Stimulated activated naive CD8-positive, alpha-beta T cell treated with anti-CD3 and anti-CD28 coated beads, Interleukin-15, amount 100 ng/mL, for 72 hours (primary cell): Measurements from ENCODE around the gene IGLL1.
A peak's percentile ranks its signal among the peaks of the same experiment; 100 is the strongest.
"Not testable (repeated sequence)": the region's sequence is repeated elsewhere in the genome, so short reads cannot be mapped to it uniquely, and the experiment has no call there.

Experiments used
- ATAC-seq: fragments of 150-1000 bp; cut with Tn5 transposase; 2 replicates; pipeline ENCODE4 v1.10.0; 2021; ENCODE audit warnings: mild to moderate bottlenecking, moderate library complexity
- DNase-seq, 2 donors: peaks; one replicate each; pipeline ENCODE4 v3.0.0; 2021 to 2022
- H3K27ac Mint-ChIP-seq, 2 donors: one replicate each; pipeline ENCODE4 v1.8.0; 2022; ENCODE audit warnings: mild to moderate bottlenecking in 2 of 2, mixed read lengths in 2 of 2, moderate library complexity in 2 of 2
- H3K27me3 Mint-ChIP-seq: one replicate; pipeline ENCODE4 v1.8.0; 2022; ENCODE audit warnings: mixed read lengths
- H3K4me1 Mint-ChIP-seq: one replicate; pipeline ENCODE4 v1.8.0; 2022; ENCODE audit warnings: mild to moderate bottlenecking, mixed read lengths
- H3K4me3 Mint-ChIP-seq, 2 donors: one replicate each; pipeline ENCODE4 v1.8.0; 2022; ENCODE audit warnings: mild to moderate bottlenecking in 2 of 2, mixed read lengths in 2 of 2, moderate library complexity in 1 of 2
- H3K9me3 Mint-ChIP-seq, 2 donors: one replicate each; pipeline ENCODE4 v1.8.0; 2022; ENCODE audit warnings: mixed read lengths in 2 of 2

Gene IGLL1

GRCh38 chr22:23573701-23574235 lies 6.3 kb downstream of the IGLL1 start:
- not testable (repeated sequence) for H3K4me1 Mint-ChIP-seq, H3K4me3 Mint-ChIP-seq, H3K27ac Mint-ChIP-seq, ATAC-seq, H3K9me3 Mint-ChIP-seq, DNase-seq
- H3K27me3 Mint-ChIP-seq: peaks cover 34% of the 10 kb centered on the region

GRCh38 chr22:23573106-23573505 lies 7.0 kb downstream of the IGLL1 start:
- not testable (repeated sequence) for H3K4me3 Mint-ChIP-seq, ATAC-seq, H3K9me3 Mint-ChIP-seq, DNase-seq, H3K4me1 Mint-ChIP-seq, H3K27ac Mint-ChIP-seq
- H3K27me3 Mint-ChIP-seq: peaks cover 28% of the 10 kb centered on the region

- Mint-ChIP-seq H3K27me3 (peaks cover 30% of the 10 kb centered on the region), H3K9me3 (no peaks in the 10 kb centered on the region), H3K4me1 (peaks cover 2% of the 10 kb centered on the region), H3K27ac (no peak overlapping the region), H3K4me3 (no peak overlapping the region)
- ATAC-seq (no peak), DNase-seq (no peak)
These were observed 8.6 kb downstream of the IGLL1 start for GRCh38 chr22:23571486-23571885.

GRCh38 chr22:23570681-23571080 lies 9.4 kb downstream of the IGLL1 start:
- Mint-ChIP-seq H3K27ac (peak overlapping the region; percentile 9 to 27), H3K9me3 (no peaks in the 10 kb centered on the region), H3K4me1 (peaks cover 5% of the 10 kb centered on the region), H3K4me3 (no peak overlapping the region), H3K27me3 (peaks cover 30% of the 10 kb centered on the region)
- ATAC-seq (no peak), DNase-seq (no peak)

- no peak for ATAC-seq
- Mint-ChIP-seq H3K27me3 (peaks cover 33% of the 10 kb centered on the region), H3K9me3 (no peaks in the 10 kb centered on the region), H3K27ac (peak overlapping the region in 1 of 2 donors; percentile 81), H3K4me3 (no peak overlapping the region), H3K4me1 (peaks cover 10% of the 10 kb centered on the region)
- DNase-seq: no peak
These were observed 10.4 kb downstream of the IGLL1 start for GRCh38 chr22:23569716-23570115.

DNA sequence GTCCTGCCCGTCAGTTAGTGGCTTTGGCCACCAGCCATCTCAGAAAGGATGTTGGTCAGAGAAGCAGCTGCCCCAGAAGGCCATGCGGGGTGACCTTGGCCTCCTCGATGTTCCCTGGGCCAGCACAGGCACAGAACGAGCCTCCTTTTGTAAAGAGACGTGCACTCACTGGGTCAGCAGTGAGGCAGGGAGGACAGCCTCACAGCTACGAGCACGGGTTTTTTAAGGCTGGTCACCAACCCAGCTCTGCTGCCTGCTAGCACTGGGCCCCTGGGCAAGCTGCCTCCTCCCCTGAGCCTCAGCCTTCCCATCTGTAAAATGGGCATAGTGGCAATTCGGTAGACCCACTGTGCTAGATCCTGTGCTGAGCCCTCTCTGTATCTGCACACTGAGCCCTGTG lies 10.8 kb downstream of the IGLL1 start:
- peaks cover 10% of the 10 kb centered on the region for H3K4me1 Mint-ChIP-seq
- H3K4me3 Mint-ChIP-seq: no peak overlapping the region
- DNase-seq (no peak), ATAC-seq (no peak)
- peaks cover 37% of the 10 kb centered on the region for H3K27me3 Mint-ChIP-seq
- H3K9me3 Mint-ChIP-seq: no peaks in the 10 kb centered on the region
- no peak overlapping the region for H3K27ac Mint-ChIP-seq

- Mint-ChIP-seq H3K27me3 (peaks cover 52% of the 10 kb centered on the region), H3K4me3 (peak overlapping the region; percentile 66 to 73), H3K9me3 (no peaks in the 10 kb centered on the region), H3K27ac (no peak overlapping the region), H3K4me1 (peaks cover 10% of the 10 kb centered on the region)
- ATAC-seq: no peak
- DNase-seq: no peak
These were observed 13.2 kb downstream of the IGLL1 start for GRCh38 chr22:23566705-23567475.

DNA sequence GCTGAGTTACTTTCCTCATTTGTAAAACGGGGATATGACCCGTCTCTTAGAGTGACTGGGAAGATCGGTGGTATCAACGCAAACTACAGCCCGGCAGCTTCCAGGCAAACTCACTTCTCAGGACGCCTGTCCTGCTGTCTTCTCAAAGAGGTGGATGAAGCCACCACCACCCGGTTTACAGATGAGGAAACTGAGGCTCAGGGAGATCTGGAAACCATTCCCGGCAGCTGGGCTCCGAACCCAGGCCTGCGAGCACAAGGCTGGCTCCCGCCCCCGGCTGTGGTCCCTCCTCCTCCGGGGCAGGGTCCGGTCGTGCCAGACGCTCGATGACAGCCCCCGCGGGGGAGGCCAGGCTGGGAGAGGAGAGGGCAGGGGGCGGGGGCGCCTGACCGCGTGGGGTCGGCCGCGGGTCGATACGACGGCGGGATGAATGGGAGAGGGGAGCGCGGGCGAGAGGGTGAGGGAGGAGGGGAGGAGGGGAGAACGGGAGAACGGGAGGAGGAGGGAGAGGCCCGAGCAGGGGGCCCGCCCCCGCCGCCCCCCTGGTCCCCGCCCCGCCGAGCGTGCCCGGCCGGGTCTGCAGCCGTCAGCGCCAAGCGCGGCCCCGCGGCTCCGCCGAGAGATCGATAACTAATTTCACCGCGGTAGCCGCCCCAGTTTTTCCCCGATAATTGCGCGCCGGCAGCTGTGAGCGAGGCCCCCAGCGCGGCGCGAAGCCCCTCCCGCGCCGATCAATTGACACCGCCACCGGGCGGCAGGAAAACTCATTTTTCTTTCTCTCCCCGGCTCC lies 14.0 kb downstream of the IGLL1 start:
- Mint-ChIP-seq H3K9me3 (no peaks in the 10 kb centered on the region), H3K4me1 (peaks cover 10% of the 10 kb centered on the region), H3K27ac (peak overlapping the region in 1 of 2 donors; percentile 77), H3K4me3 (peak overlapping the region; percentile 76 to 81), H3K27me3 (peaks cover 52% of the 10 kb centered on the region)
- ATAC-seq (peak; percentile 38), DNase-seq (no peak)

GRCh38 chr22:23565305-23565914 lies 14.7 kb downstream of the IGLL1 start:
- Mint-ChIP-seq H3K27ac (no peak overlapping the region), H3K4me1 (peaks cover 10% of the 10 kb centered on the region), H3K4me3 (peak overlapping the region; percentile 76 to 81), H3K27me3 (peaks cover 52% of the 10 kb centered on the region), H3K9me3 (no peaks in the 10 kb centered on the region)
- peak; percentile 63 for ATAC-seq
- DNase-seq: no peak

DNA sequence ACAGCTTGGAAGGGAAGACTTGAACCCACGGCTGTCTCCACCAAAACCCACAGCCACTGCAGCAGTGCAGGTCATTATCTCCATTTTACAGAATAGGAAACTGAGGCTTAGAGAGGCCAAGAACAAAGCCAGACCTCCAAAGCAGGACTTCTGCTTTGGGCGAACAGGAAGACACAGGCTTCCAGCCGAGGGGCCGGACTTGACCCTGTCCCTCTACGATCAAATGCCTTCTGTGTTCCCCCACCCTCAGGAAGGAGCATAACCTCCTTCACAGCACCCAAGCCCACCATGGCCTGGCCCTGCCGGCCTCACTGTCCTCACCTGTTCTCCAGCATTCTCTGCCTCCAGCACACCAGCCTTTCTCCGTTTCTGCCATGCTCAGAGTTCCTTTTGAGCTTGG lies 15.8 kb downstream of the IGLL1 start:
- peaks cover 52% of the 10 kb centered on the region for H3K27me3 Mint-ChIP-seq
- ATAC-seq (no peak), DNase-seq (no peak)
- no peaks in the 10 kb centered on the region for H3K9me3 Mint-ChIP-seq
- no peak overlapping the region for H3K27ac Mint-ChIP-seq
- no peak overlapping the region for H3K4me3 Mint-ChIP-seq
- H3K4me1 Mint-ChIP-seq: peaks cover 10% of the 10 kb centered on the region

DNA sequence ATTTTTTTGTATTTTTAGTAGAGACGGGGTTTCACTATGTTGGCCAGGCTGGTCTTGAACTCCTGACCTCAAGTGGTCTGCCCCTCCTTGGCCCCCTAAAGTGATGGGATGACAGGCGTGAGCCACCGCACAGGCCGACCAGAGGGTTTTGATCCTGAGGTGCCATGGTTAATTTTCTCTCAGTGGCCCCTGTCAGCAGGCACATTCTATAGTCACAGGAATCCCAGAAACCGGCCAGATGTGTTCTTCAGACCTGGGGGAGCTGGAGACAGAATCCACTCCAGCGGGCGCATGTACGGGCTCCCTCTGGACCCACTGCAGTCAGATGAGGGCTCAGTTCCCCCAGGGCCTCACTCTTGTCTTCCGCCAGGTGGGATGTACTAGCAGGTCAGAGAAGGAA lies 17.0 kb downstream of the IGLL1 start:
- H3K4me3 Mint-ChIP-seq: no peak overlapping the region
- no peaks in the 10 kb centered on the region for H3K9me3 Mint-ChIP-seq
- no peak overlapping the region for H3K27ac Mint-ChIP-seq
- DNase-seq (no peak), ATAC-seq (no peak)
- H3K4me1 Mint-ChIP-seq: peaks cover 10% of the 10 kb centered on the region
- H3K27me3 Mint-ChIP-seq: peaks cover 58% of the 10 kb centered on the region

- Mint-ChIP-seq H3K27ac (no peak overlapping the region), H3K9me3 (no peaks in the 10 kb centered on the region), H3K4me1 (peaks cover 10% of the 10 kb centered on the region), H3K27me3 (peaks cover 51% of the 10 kb centered on the region), H3K4me3 (no peak overlapping the region)
- no peak for DNase-seq
- ATAC-seq: no peak
These were observed 17.9 kb downstream of the IGLL1 start for GRCh38 chr22:23562186-23562585.

GRCh38 chr22:23561025-23561510 lies 19.0 kb downstream of the IGLL1 start:
- not testable (repeated sequence) for H3K4me3 Mint-ChIP-seq, ATAC-seq, DNase-seq, H3K27ac Mint-ChIP-seq, H3K4me1 Mint-ChIP-seq, H3K9me3 Mint-ChIP-seq
- H3K27me3 Mint-ChIP-seq: peaks cover 40% of the 10 kb centered on the region

- H3K27ac Mint-ChIP-seq, DNase-seq, H3K4me3 Mint-ChIP-seq, ATAC-seq, H3K9me3 Mint-ChIP-seq, H3K4me1 Mint-ChIP-seq: not testable (repeated sequence)
- H3K27me3 Mint-ChIP-seq: peaks cover 31% of the 10 kb centered on the region
These were observed 19.9 kb downstream of the IGLL1 start for GRCh38 chr22:23560215-23560614.

DNA sequence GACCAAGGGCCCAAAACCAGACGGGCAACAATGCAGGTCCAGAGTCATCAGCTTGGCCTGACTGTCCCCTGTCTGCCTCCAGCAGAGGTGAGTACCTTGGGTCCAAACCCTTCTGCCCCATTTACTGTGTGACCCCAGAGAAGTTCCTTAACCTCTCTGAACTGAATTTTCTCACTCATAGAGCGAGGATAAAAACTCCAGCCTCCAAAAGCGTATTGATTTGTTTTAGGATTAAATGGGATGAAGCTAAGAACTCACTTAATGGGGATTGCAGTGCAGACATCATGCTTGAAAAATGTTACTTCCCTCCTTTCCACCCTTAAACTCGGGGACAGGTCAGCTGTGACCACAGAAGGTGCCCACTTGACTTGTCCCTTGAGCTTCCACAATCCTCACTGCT lies 22.6 kb downstream of the IGLL1 start:
- Mint-ChIP-seq H3K9me3 (no peaks in the 10 kb centered on the region), H3K27ac (no peak overlapping the region), H3K4me1 (no peaks in the 10 kb centered on the region), H3K27me3 (peaks cover 8% of the 10 kb centered on the region), H3K4me3 (no peak overlapping the region)
- DNase-seq (no peak), ATAC-seq (no peak)
